ENCODE measurements around the gene CACNA1G. TPM values are rescaled to one million over a fixed set of nuclear protein-coding genes. Genes with fewer than 3 reads are reported as not detected.

The CACNA1G gene
- total and polyA plus RNA-seq, 2 donors (not counting 3 experiments of a cell fraction or from before 2014, with no cell fraction given) = not detected

DNA sequence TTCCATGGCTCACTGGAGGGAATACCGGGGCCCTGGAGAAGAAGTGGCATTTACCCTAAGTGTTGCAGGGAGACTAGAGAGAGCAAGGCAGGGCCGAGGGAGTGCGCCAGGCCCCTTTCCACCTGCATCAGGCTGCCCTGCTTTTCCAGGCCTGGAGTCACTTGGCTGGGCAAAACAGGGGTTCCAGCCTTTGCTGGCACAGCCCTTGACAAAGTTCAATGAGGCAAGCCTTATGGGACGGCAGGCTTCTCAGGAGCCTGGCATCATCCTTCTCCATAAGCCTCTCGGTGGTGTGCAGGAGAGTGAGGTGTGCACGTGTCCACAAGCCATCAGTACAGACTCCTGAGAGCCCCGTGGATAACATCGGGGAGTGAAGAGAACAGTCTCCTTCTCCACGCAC is 27.1 kb downstream of the CACNA1G start:
- no TSS peak for BruUV-seq (replicated peaks)
- Histone ChIP-seq H3K27ac (ENCODE audit: insufficient read depth, low read depth, low read length) (no peak overlapping the region), H2AFZ (ENCODE audit: low read depth, low read length) (no peak overlapping the region), H3K9ac (replicated peaks; ENCODE audit: extremely low read depth, insufficient read depth, low read length) (no peak overlapping the region), H3K79me2 (ENCODE audit: control insufficient read depth, insufficient read depth, low read length) (no peaks in the 10 kb centered on the region), H3K27me3 (ENCODE audit: control insufficient read depth in 2 of 2, insufficient read depth in 2 of 2, low read length in 2 of 2) (peaks cover 0 to 6% of the 10 kb centered on the region in 2 experiments), H3K4me2 (ENCODE audit: insufficient read depth, low read length) (no peak overlapping the region), H3K4me3 (replicated peaks in 1 of 3; ENCODE audit: insufficient read depth in 1 of 3, low read depth in 1 of 3, low read length in 3 of 3) (no peak overlapping the region), H3K36me3 (ENCODE audit: control insufficient read depth in 2 of 2, extremely low read depth in 1 of 2, insufficient read depth in 2 of 2, low read length in 2 of 2) (no peaks in the 10 kb centered on the region), H3K9me1 (replicated peaks; ENCODE audit: control insufficient read depth, extremely low read depth, insufficient read depth, low read length) (no peaks in the 10 kb centered on the region), H4K20me1 (replicated peaks; ENCODE audit: control insufficient read depth, extremely low read depth, insufficient read depth, low read length) (no peaks in the 10 kb centered on the region), H3K4me1 (ENCODE audit: control insufficient read depth, extremely low read depth, insufficient read depth, low read length) (no peaks in the 10 kb centered on the region), H3K9me3 (replicated peaks; ENCODE audit: control insufficient read depth, insufficient read depth, low read length) (no peaks in the 10 kb centered on the region)
- TF ChIP-seq EZH2 (IDR thresholded peaks at IDR 0.05; ENCODE audit: borderline replicate concordance, low read depth, low read length, severe bottlenecking) = no peak
- TF ChIP-seq, protein P1, sequence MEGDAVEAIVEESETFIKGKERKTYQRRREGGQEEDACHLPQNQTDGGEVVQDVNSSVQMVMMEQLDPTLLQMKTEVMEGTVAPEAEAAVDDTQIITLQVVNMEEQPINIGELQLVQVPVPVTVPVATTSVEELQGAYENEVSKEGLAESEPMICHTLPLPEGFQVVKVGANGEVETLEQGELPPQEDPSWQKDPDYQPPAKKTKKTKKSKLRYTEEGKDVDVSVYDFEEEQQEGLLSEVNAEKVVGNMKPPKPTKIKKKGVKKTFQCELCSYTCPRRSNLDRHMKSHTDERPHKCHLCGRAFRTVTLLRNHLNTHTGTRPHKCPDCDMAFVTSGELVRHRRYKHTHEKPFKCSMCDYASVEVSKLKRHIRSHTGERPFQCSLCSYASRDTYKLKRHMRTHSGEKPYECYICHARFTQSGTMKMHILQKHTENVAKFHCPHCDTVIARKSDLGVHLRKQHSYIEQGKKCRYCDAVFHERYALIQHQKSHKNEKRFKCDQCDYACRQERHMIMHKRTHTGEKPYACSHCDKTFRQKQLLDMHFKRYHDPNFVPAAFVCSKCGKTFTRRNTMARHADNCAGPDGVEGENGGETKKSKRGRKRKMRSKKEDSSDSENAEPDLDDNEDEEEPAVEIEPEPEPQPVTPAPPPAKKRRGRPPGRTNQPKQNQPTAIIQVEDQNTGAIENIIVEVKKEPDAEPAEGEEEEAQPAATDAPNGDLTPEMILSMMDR (IDR thresholded peaks at IDR 0.05; ENCODE audit: extremely low read depth in 1 of 2, insufficient read depth in 1 of 2, low read depth in 1 of 2, low read length in 2 of 2) = no peak
- no peak for TF ChIP-seq POLR2A (IDR thresholded peaks at IDR 0.05; ENCODE audit: low read depth, low read length)
- no peak for TF ChIP-seq GATA2 (IDR thresholded peaks at IDR 0.05; ENCODE audit: insufficient read depth, insufficient read length, low read depth, low read length)
- no peak for TF ChIP-seq FOS (IDR thresholded peaks at IDR 0.05; ENCODE audit: borderline replicate concordance, insufficient read depth, low read length)
- no peak for TF ChIP-seq POLR2AphosphoS5 (IDR thresholded peaks at IDR 0.05; ENCODE audit: insufficient read depth, low read depth, low read length)
- no peak for TF ChIP-seq MYC (IDR thresholded peaks at IDR 0.05; ENCODE audit: low read depth, low read length)
- no peak for TF ChIP-seq JUN (IDR thresholded peaks at IDR 0.05; ENCODE audit: borderline replicate concordance, insufficient read depth, insufficient read length, low read depth)
- TF ChIP-seq, protein P2, sequence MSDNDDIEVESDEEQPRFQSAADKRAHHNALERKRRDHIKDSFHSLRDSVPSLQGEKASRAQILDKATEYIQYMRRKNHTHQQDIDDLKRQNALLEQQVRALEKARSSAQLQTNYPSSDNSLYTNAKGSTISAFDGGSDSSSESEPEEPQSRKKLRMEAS (IDR thresholded peaks at IDR 0.05; ENCODE audit: insufficient read depth, insufficient read length) = no peak
- POLR2A ChIA-PET = no interaction called here
- FAIRE-seq (no peak), DNase-seq (ENCODE audit: low read depth, low spot score) (no peak)
- CTCF ChIA-PET = interaction anchor here (2.1 to 3.1 kb wide), 2 partner anchors 12 to 39 kb away, joined by 4 to 11 read pairs; no protein-coding TSS in a partner anchor
- intact Hi-C loops (cut with micrococcal nuclease) (no loop called here), dilution Hi-C loops (cut with MboI; ENCODE audit: extremely low pct_ligation_motif_present, low sequenced_read_pairs) (no loop called here)

All from endothelial cell of umbilical vein (primary cell).